SHP77 treated with DMSO at 0.1 percent for 48 hours (cell line): ENCODE results near the gene ADCY1.

Source experiments
- DNase-seq: peaks from one replicate; lab custom pipeline; 2025; lab: John Stamatoyannopoulos, UW

The ADCY1 gene

DNA sequence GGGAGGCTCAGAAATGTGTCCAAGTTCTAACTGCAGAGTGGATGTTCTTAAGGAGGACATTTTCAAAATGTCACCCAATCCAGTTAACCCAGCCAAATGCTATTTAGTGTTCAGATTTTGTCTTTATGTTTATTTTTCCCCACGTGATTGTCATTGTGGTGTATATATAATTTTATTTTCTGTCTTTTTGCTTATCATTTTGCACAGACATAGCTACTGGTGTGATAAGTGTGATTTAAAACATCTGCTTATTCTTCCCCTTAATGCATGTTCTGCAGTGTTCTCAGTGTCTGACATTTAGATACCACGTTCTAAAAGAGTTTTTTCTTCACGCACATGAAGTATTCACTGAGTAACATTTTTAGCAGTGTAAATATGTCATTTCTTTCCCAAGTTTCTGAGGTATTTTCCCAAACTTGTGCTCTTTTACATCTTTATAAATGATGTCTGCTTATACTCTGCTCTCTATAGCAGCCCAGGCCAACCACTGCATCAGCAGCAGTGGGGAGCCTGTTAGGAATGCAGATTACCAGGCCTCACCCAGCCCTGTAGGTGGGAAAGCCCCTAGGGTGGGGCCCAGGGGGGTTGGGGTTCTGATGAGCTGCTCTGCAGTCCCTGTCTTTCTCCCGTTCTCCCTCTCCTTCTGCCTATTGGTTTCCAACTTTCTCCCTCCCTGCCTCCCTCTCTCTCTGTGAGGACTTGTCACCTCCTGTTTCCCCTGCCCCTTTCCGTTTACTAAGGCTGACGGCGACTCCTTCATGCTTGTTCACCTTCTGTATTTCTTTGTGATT is 20.8 kb downstream of the ADCY1 start:
- no peak for DNase-seq

DNA sequence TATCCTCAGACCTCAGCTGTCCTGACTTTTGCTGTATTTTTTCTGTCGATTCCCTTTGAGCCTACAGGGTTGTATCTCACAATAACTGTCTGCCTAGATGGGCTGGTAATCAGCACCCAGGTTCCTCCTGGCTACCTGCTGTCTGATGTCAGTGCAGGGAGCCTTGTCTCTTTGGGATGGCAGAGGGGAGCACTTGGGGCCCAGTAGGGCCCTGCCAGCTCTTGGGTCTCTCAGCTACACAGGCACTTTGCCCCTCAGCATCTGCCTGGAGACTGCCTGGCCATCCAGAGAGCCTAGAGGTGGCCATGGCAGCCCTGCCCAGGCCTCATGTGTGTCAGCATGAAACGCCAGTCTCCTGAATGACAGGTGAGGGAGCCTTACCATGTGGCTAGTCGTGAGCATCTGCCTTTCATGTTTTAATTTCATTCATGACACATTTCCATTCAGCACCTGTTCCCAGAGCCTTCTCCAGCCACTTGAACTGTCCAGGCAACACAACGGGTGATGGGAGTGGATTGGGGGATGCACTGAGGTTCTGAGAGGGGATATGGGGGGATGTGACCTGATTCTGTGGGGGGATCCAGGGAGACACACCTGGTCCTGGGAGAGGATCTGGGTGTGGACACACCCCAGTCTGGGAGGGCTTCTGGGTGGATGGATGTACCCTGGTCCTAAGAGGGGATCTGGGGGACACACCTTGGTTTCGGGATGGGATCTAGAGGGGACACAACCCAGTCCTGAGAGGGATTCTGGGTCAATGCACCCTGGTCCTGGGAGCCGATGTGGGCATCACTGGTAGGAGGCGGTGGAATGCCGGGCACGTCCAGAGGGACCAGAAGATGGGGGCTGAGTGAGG is 21.9 kb downstream of the ADCY1 start:
- DNase-seq: no peak

GRCh38 chr7:45596665-45597095 is 22.5 kb downstream of the ADCY1 start:
- DNase-seq: no peak

DNA sequence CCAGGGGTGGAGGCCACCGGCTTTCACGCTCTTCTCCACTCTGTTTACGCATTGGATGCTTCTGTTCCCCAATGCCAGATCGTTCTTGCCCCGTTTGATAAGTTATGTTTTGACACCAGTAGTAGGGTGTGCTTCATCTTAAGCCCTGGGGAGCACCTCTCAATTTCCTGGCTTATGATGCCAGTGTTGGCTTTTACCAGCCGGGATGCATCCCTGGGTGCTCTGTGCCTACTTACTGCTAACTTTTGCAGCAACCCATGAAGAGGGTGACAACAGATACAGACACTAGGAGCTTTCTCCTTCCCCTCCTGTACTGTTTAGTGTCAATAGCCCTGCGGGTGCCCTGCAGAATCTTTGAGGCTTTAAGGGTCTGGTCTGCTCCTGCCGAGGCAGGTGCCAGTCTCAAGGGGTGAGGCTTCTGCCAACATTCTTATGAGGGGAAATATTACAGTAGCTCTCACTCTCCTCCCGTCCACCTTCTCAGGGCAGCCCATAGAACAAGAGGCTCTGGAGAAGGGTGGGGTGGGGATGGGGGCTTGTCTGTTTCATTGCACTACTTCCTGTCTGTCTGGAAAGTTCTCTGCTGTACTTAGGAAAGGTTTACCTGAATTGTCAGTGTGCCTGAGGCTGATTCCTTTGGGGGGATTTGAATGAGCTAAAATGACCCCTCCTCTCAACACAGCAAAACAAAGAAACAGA is 23.3 kb downstream of the ADCY1 start:
- DNase-seq: no peak

GRCh38 chr7:45598886-45599520 is 24.8 kb downstream of the ADCY1 start:
- no peak for DNase-seq

DNA sequence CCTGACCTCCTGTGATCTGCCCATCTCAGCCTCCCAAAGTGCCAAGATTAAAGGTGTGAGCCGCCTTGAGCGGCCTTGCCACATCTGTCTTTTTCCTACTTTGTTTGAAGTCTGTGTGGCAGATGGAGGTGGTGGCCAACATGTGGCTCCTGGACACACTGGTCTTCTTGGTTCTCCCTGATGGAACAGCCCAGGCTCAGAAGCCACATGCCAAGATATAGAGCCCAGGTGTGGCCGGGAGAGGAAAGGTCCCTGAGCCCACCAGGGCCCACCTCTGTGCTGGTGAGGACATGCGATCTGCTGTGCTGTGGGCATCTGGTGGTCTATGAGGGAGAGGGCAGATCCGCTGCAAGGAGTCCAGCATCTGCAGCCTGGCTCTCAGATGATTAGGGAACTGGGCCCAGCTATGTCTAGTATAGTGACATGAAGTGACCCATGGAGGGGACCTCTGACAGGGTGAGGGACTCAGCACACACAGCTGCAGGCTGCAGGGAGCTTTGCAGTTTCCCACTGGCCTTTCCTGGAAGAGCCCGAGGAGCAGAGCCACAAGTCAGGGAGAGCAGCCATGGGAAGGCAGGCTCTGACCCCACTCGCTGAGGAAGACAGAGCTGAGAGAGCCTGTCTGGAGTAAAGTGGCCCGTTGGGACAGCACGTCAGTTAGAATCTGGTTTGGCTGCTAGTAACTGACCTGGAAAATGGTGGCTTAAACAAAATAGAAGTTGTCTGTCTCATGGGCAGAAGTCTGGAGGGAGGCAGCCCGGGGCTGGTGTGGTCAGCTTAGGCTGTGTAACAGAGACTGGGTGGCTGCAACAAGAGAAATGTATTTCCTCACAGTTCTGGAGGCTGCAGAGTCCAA is 25.9 kb downstream of the ADCY1 start:
- DNase-seq: no peak

DNA sequence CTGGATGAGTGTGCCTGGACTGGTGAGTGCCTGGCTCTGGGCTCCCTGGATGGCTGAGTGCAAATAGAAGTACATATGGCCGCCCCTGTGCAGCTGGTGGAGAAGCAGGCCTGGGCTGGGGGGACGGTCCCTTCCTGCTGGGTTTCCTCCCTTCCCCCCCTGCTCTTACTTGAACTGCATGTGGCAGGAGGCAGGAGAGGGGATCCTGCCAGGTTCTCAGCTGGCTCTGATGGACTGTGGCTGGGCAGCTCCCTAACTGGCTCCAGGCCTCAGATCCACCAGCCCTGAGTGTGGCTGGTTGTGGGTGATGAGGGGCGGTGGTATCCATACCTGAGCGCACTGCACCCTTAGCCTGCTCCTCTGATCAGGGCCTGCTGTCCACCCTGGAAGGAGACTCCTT is 26.9 kb downstream of the ADCY1 start:
- DNase-seq: no peak

- DNase-seq: no peak
Observed at GRCh38 chr7:45601816-45602540, 27.8 kb downstream of the ADCY1 start.

GRCh38 chr7:45606050-45606449 is 31.9 kb downstream of the ADCY1 start:
- DNase-seq: no peak

GRCh38 chr7:45606931-45607330 is 32.8 kb downstream of the ADCY1 start:
- no peak for DNase-seq

GRCh38 chr7:45609180-45609579 is 35.0 kb downstream of the ADCY1 start:
- DNase-seq: no peak

GRCh38 chr7:45610019-45610418 is 35.9 kb downstream of the ADCY1 start:
- no peak for DNase-seq

DNA sequence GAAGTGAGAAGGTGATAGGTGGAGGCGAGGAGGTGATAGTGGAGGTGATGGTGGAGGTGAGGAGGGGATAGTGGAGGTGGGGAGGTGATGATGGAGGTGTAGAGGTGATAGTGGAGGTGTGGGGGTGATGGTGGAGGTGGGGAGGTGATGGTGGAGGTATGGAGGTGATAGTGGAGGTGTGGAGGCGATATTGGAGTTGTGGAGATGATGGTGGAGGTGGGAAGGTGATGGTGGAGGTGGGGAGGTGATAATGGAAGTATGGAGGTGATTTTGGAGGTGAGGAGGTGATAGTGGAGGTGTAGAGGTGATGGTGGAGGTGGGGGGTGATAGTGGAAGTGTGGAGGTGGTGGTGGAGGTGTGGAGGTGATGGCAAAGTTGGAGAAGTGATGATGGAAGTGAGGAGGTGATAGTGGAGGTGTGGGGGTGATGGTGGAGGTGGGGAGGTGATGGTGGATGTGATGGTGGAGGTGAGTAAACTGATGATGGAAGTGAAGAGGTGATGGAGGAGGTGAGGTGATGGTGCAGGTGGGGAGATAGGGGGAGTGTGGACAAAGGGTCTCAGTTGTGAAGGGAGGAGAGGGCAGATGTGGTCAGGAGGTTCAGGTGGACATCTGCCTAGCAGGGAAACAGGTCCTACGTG is 36.6 kb downstream of the ADCY1 start:
- no peak for DNase-seq

GRCh38 chr7:45617166-45617565 is 43.0 kb downstream of the ADCY1 start:
- DNase-seq: no peak

GRCh38 chr7:45622058-45622457 is 47.9 kb downstream of the ADCY1 start:
- DNase-seq: no peak

- DNase-seq: no peak
Observed at GRCh38 chr7:45623157-45623556, 49.0 kb downstream of the ADCY1 start.

GRCh38 chr7:45623740-45624391 is 49.7 kb downstream of the ADCY1 start:
- DNase-seq: no peak

GRCh38 chr7:45624392-45624760 is 50.2 kb downstream of the ADCY1 start:
- no peak for DNase-seq

- no peak for DNase-seq
Observed at GRCh38 chr7:45625067-45625466, 50.9 kb downstream of the ADCY1 start.
